IMR-90 (cell line): ENCODE data around the gene SH3TC1. TPM values are rescaled to one million over a fixed set of nuclear protein-coding genes. Genes with fewer than 3 reads are reported as not detected.

Experiments
- ATAC-seq: fragments of 200-7000 bp; cut with Tn5 transposase; 2 replicates; pipeline ENCODE4 v1.9.1; 2020; ENCODE audit warnings: low read depth, mild to moderate bottlenecking, moderate library complexity
- BruUV-seq: library from RNA; stranded (reverse); fragments of 400-500 nt; replicated peaks from 2 replicates; lab custom pipeline; 2021; lab: Mats Ljungman, UMichigan
- CTCF ChIA-PET: fragments of 300-600 bp; formaldehyde crosslinking; extraction: SDS; loops from one replicate; lab custom pipeline; 2021; ENCODE audit warnings: antibody characterized with exemption; lab: Yijun Ruan, JAX
- POLR2A ChIA-PET: fragments of 300-600 bp; sonication (Branson Sonifier 250); formaldehyde crosslinking; loops from one replicate; lab custom pipeline; 2022; ENCODE audit warnings: antibody characterized with exemption; ENCODE audit not compliant: unreplicated experiment; lab: Charles Lee
- DNase-seq: peaks from one replicate; pipeline ENCODE4 v3.0.0; 2013
- H2AFZ ChIP-seq: replicated peaks from 2 replicates; pipeline ENCODE3; 2013; ENCODE audit warnings: low read length, mild to moderate bottlenecking; ENCODE audit not compliant: poor library complexity
- H2AK5ac ChIP-seq: 2 replicates; pipeline ENCODE4 v1.6.1; 2013; ENCODE audit warnings: low read depth, low read length, inconsistent platforms
- H2AK9ac ChIP-seq: replicated peaks from 2 replicates; pipeline ENCODE3; 2013; ENCODE audit warnings: mild to moderate bottlenecking, low read depth, low read length, moderate library complexity; ENCODE audit not compliant: poor library complexity
- H2BK120ac ChIP-seq: 2 replicates; pipeline ENCODE4 v1.6.1; 2013; ENCODE audit warnings: low read depth, low read length, inconsistent platforms
- H2BK15ac ChIP-seq: 3 replicates; pipeline ENCODE4 v1.6.1; 2013; ENCODE audit warnings: low read depth, low read length, inconsistent platforms
- H2BK20ac ChIP-seq: 2 replicates; pipeline ENCODE4 v1.6.1; 2013; ENCODE audit warnings: low read depth, mild to moderate bottlenecking, inconsistent platforms, low read length, moderate library complexity
- H2BK5ac ChIP-seq: 2 replicates; pipeline ENCODE4 v1.6.1; 2013; ENCODE audit warnings: mild to moderate bottlenecking, low read depth, low read length, inconsistent platforms; ENCODE audit not compliant: poor library complexity, severe bottlenecking
- H3K14ac ChIP-seq: replicated peaks from 2 replicates; pipeline ENCODE4 v1.6.1; 2013; ENCODE audit warnings: low read depth, low read length, inconsistent platforms
- H3K18ac ChIP-seq: 2 replicates; pipeline ENCODE4 v1.6.1; 2013; ENCODE audit warnings: low read depth, low read length, control low read depth
- H3K23ac ChIP-seq: 2 replicates; pipeline ENCODE4 v1.6.1; 2013; ENCODE audit warnings: low read depth, low read length, inconsistent platforms
- H3K27ac ChIP-seq: 2 replicates; pipeline ENCODE4 v1.5.1; 2013; ENCODE audit warnings: mild to moderate bottlenecking, control low read depth, low read length; ENCODE audit not compliant: insufficient read depth
- H3K27me3 ChIP-seq: 2 replicates; pipeline ENCODE4 v1.6.1; 2013; ENCODE audit warnings: low read length; ENCODE audit not compliant: control insufficient read depth, insufficient read depth
- H3K36me3 ChIP-seq: 2 replicates; pipeline ENCODE4 v1.6.1; 2013; ENCODE audit warnings: low read length, mixed read lengths; ENCODE audit not compliant: control insufficient read depth, insufficient read depth
- H3K4ac ChIP-seq: 2 replicates; pipeline ENCODE4 v1.6.1; 2013; ENCODE audit warnings: low read depth, low read length, inconsistent platforms
- H3K4me1 ChIP-seq: 2 replicates; pipeline ENCODE4 v1.6.1; 2013; ENCODE audit warnings: low read length, mixed read lengths; ENCODE audit not compliant: control insufficient read depth, insufficient read depth
- H3K4me2 ChIP-seq: 2 replicates; pipeline ENCODE4 v1.6.1; 2013; ENCODE audit warnings: low read depth, mild to moderate bottlenecking, control low read depth, low read length, moderate library complexity
- H3K4me3 ChIP-seq: 2 replicates; pipeline ENCODE4 v1.5.1; 2013; ENCODE audit warnings: low read depth, mild to moderate bottlenecking, control low read depth, low read length, moderate library complexity; ENCODE audit not compliant: insufficient read depth
- H3K56ac ChIP-seq: 2 replicates; pipeline ENCODE4 v1.6.1; 2013; ENCODE audit warnings: low read length, inconsistent platforms; ENCODE audit not compliant: insufficient read depth; ENCODE audit errors: extremely low read depth
- H3K79me1 ChIP-seq, 2 experiments: 2 replicates each; pipeline ENCODE4 v1.6.1; 2013; ENCODE audit warnings: low read length in 2 of 2, inconsistent platforms in 1 of 2, low read depth in 1 of 2
- H3K9ac ChIP-seq: 2 replicates; pipeline ENCODE4 v1.6.1; 2013; ENCODE audit warnings: low read depth, low read length, control low read depth
- H3K9me1 ChIP-seq: 2 replicates; pipeline ENCODE4 v1.6.1; 2013; ENCODE audit warnings: low read length, inconsistent platforms; ENCODE audit not compliant: insufficient read depth
- H3K9me3 ChIP-seq: 2 replicates; pipeline ENCODE4 v1.6.1; 2013; ENCODE audit warnings: low read length; ENCODE audit not compliant: control insufficient read depth, insufficient read depth
- H4K20me1 ChIP-seq: 2 replicates; pipeline ENCODE4 v1.6.1; 2013; ENCODE audit warnings: low read length, inconsistent platforms; ENCODE audit not compliant: insufficient read depth
- H4K5ac ChIP-seq: 2 replicates; pipeline ENCODE4 v1.6.1; 2013; ENCODE audit warnings: mild to moderate bottlenecking, low read depth, low read length, control low read depth
- H4K8ac ChIP-seq, 2 experiments: 2 replicates each; pipeline ENCODE4 v1.6.1; 2013; ENCODE audit warnings: low read depth in 2 of 2, low read length in 2 of 2, control low read depth in 1 of 2, inconsistent platforms in 1 of 2
- H4K91ac ChIP-seq: 2 replicates; pipeline ENCODE4 v1.6.1; 2013; ENCODE audit warnings: low read depth, low read length, inconsistent platforms; ENCODE audit not compliant: insufficient read depth
- MAFK ChIP-seq: IDR thresholded peaks from 2 replicates; pipeline ENCODE4 v1.6.1; 2012; ENCODE audit warnings: low read depth, low read length, improper control_type of control experiment
- MXI1 ChIP-seq: IDR thresholded peaks from 2 replicates; pipeline ENCODE4 v1.6.1; 2012; ENCODE audit warnings: low read depth, mild to moderate bottlenecking, low read length, moderate library complexity, borderline replicate concordance
- WGBS, 2 experiments: methylation state at CpG; one replicate each; pipeline versions ENCODE4 v1.1.5 to v1.1.7; 2013; ENCODE audit warnings: missing lambda C conversion rate in 2 of 2; ENCODE audit not compliant: insufficient read length in 1 of 2; ENCODE audit errors: extremely low coverage in 2 of 2; 5-methylcytosine and 5-hydroxymethylcytosine counted together
- dilution Hi-C: fragments of 300-500 bp; cut with HindIII; formaldehyde crosslinking; loops from one replicate; pipeline ENCODE4 v1.14.3; 2018; ENCODE audit warnings: low sequenced_read_pairs; ENCODE audit not compliant: unreplicated experiment
- in situ Hi-C: fragments of 300-500 bp; cut with MboI; formaldehyde crosslinking; loops from 3 replicates; pipeline ENCODE4 v1.14.3; 2019; ENCODE audit warnings: low sequenced_read_pairs, inconsistent platforms, mixed read lengths
- intact Hi-C: fragments of 100-400 bp; cut with micrococcal nuclease; formaldehyde crosslinking; loops from 2 replicates; pipeline ENCODE4 v1.10.0; 2022
- polyA plus RNA-seq, 3 experiments: library from polyadenylated mRNA; depleted of rRNA; stranded (reverse); fragments of >200 nt; gene quantifications; 2 replicates each; pipeline ENCODE4 v1.2.3, GENCODE V29; 2012; ENCODE audit warnings: low replicate concordance in 1 of 3
- total RNA-seq: library from RNA; depleted of rRNA; stranded (reverse); fragments of >200 nt; gene quantifications from 2 replicates; pipeline ENCODE4 v1.2.3, GENCODE V29; 2012

SH3TC1 gene
- total and polyA plus RNA-seq, 2 of the 4 experiments (the other 2 are of a cell fraction), result 1.6 to 2.2 TPM

DNA sequence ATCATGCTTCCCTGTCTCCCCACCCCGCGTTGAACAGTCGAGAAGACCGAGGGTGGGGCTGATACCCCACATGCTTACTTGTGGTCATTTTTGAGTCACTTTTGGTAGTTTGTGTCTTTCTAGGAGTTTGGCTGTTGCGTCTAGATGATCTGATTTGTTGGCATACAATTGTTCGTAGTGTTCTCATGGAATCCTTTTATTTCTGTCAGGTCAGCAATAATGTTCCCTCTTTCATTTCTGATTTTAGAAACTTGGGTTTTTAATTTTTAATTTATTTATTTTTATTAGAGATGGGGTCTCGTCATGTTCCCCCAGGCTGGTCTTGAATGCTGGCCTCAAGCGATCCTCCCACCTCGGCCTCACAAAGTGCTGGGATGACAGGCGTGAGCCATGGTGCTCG is 30.9 kb downstream of the SH3TC1 start:
- H3K4me1 ChIP-seq, result peaks cover 7% of the 10 kb centered on the region
- intact Hi-C loops (no loop called here), dilution Hi-C loops (no loop called here), in situ Hi-C loops (no loop called here)
- H3K14ac ChIP-seq, result no peak overlapping the region
- H3K9me3 ChIP-seq, result no peaks in the 10 kb centered on the region
- ATAC-seq (no peak), DNase-seq (no peak)
- H4K20me1 ChIP-seq, result no peaks in the 10 kb centered on the region; the same call in 1 of the 2 replicates
- no peak overlapping the region for H2BK15ac ChIP-seq
- no peak overlapping the region for H3K18ac ChIP-seq
- no peak overlapping the region for H2AFZ ChIP-seq
- H3K27ac ChIP-seq, result no peak overlapping the region
- H2BK120ac ChIP-seq, result no peak overlapping the region
- H3K27me3 ChIP-seq, result peaks cover 3% of the 10 kb centered on the region; the same call in 1 of the 2 replicates
- no peaks in the 10 kb centered on the region for H3K79me1 ChIP-seq
- no peak overlapping the region for H3K4me2 ChIP-seq
- no peak overlapping the region for H4K5ac ChIP-seq
- H2BK20ac ChIP-seq, result no peak overlapping the region
- CTCF ChIA-PET, result interaction anchor here (2.8 kb wide), 1 partner anchor 53 kb away, joined by 6 read pairs; no protein-coding TSS in a partner anchor
- H3K56ac ChIP-seq, result no peak overlapping the region
- no peak overlapping the region for H2BK5ac ChIP-seq
- no peak overlapping the region for H3K9ac ChIP-seq
- H3K4ac ChIP-seq, result no peak overlapping the region
- no peaks in the 10 kb centered on the region for H3K36me3 ChIP-seq
- no peak overlapping the region for H2AK5ac ChIP-seq
- H3K9me1 ChIP-seq, result 0 out of 2 replicates have a peak, but pooled peaks cover 6% of the 10 kb centered on the region
- no peak overlapping the region for H4K8ac ChIP-seq
- no peak overlapping the region for H3K4me3 ChIP-seq
- H3K23ac ChIP-seq, result no peak overlapping the region
- TF ChIP-seq MAFK, result peak; percentile 93
- no peak for TF ChIP-seq MXI1
- POLR2A ChIA-PET, result interaction anchor here (0.6 kb wide), 1 partner anchor 179 kb away, joined by 3 read pairs; no protein-coding TSS in a partner anchor
- 90% methylated on average over 2 of the region's 11 CpGs; no CpG with 5 or more reads in 1 of the 2 experiments for WGBS, 2 experiments
- no TSS peak for BruUV-seq
- no peak overlapping the region for H4K91ac ChIP-seq
- no peak overlapping the region for H2AK9ac ChIP-seq
